HepG2 (cell line): ENCODE measurements around the gene MEF2D. TPM values are rescaled to one million over a fixed set of nuclear protein-coding genes. Genes with fewer than 3 reads are reported as not detected.

Source experiments
- NR1H2 ChIP-seq: sonication (generic); formaldehyde crosslinking; IDR thresholded peaks from 2 replicates; pipeline ENCODE4 v1.8.1; 2022; ENCODE audit warnings: low read depth, missing genetic modification reagents, borderline replicate concordance
- PCBP1 ChIP-seq: fragments of 200-400 bp; formaldehyde crosslinking; IDR thresholded peaks from 2 replicates; pipeline ENCODE4 v1.6.1; 2017; ENCODE audit warnings: mild to moderate bottlenecking, low read depth, low read length, borderline replicate concordance
- TSC22D2 ChIP-seq: sonication (generic); formaldehyde crosslinking; IDR thresholded peaks from 2 replicates; pipeline ENCODE4 v1.5.1; 2020; ENCODE audit warnings: missing genetic modification reagents, mild to moderate bottlenecking, borderline replicate concordance
- WIZ ChIP-seq: sonication (generic); formaldehyde crosslinking; IDR thresholded peaks from 2 replicates; pipeline ENCODE4 v1.5.1; 2020; ENCODE audit warnings: mild to moderate bottlenecking, missing genetic modification reagents
- polyA plus RNA-seq, 8 experiments: library from polyadenylated mRNA; depleted of rRNA in 3 of 8; stranded (reverse) in 7 of 8; unstranded in 1 of 8; fragments of >200 nt; fragmentation: Illumina TruSeq in 4 of 8; extraction: Trizol in 4 of 8; gene quantifications; 2 replicates each; pipeline versions ENCODE4 v1.2.1 to v1.2.3, GENCODE V29; 2011 to 2016; ENCODE audit warnings: low read depth in 4 of 8, missing spikeins in 1 of 8, mixed read lengths in 1 of 8; ENCODE audit not compliant: insufficient read depth in 1 of 8
- total RNA-seq, 5 experiments: library from RNA; depleted of rRNA; stranded (reverse); fragments of >200 nt; fragmentation: Illumina TruSeq; extraction: Trizol; gene quantifications; 2 replicates each; pipeline ENCODE4 v1.2.3, GENCODE V29; 2016; ENCODE audit warnings: low read depth in 1 of 5
- TF ChIP-seq, protein P1 (sequence below): sonication (generic); formaldehyde crosslinking; IDR thresholded peaks from 2 replicates; pipeline ENCODE4 v1.5.0; 2020; ENCODE audit warnings: missing genetic modification reagents
- TF ChIP-seq, protein P2 (sequence below): sonication (generic); formaldehyde crosslinking; IDR thresholded peaks from 2 replicates; pipeline ENCODE4 v1.4.0; 2020; ENCODE audit warnings: missing genetic modification reagents

Gene MEF2D
- total and polyA plus RNA-seq, 2 of the 13 experiments (the other 11 are each of a cell fraction or from before 2014, with no cell fraction given): 1.6 to 3.9 TPM

DNA sequence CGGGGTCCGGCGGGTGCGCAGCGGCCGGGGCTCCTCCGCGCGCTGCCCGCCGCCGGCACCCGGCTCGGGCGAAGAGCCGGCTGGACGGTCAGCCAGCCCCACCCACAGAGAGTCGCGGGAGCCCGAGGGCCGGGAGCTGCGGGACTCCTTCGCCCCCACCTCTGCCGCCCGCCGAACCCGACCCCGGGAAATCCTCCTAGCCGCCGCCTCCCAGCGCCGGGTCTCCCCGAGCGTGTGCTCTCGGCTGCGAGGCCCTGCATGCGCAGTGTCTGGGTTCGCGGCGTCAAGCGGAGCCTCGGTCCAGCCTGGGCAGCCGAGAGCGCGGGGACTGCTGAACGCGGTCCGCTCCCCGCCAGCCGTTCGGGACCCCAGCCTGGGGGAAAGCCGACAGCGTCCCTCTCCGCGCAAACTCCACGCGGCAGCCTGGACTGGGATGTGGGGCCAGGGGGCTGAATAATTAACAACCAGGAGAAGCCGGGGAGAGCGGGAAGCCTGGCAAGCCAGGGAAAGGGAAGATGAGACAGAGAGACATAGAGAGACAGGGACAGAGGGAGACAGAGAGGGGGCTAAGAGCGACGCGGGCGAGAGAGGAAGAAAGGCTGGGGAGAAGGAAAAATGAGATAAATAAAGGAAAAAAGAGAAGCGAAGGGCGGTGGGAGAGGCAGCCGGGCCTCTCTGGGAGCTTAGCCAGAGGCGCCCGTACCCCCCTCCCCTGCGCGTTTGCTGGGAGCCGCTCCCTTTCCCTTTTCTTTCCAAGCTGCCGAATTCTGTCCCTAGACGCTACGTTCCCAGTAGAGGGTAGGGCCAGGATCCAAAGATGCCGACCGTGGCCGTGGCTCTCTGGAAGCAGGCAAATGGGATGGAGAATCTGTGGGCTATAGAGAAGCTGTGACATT, 64.2 kb downstream of the MEF2D start (continued):
- TF ChIP-seq, protein P1, sequence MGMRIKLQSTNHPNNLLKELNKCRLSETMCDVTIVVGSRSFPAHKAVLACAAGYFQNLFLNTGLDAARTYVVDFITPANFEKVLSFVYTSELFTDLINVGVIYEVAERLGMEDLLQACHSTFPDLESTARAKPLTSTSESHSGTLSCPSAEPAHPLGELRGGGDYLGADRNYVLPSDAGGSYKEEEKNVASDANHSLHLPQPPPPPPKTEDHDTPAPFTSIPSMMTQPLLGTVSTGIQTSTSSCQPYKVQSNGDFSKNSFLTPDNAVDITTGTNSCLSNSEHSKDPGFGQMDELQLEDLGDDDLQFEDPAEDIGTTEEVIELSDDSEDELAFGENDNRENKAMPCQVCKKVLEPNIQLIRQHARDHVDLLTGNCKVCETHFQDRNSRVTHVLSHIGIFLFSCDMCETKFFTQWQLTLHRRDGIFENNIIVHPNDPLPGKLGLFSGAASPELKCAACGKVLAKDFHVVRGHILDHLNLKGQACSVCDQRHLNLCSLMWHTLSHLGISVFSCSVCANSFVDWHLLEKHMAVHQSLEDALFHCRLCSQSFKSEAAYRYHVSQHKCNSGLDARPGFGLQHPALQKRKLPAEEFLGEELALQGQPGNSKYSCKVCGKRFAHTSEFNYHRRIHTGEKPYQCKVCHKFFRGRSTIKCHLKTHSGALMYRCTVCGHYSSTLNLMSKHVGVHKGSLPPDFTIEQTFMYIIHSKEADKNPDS (CRISPR knock-in tag): no peak
- TF ChIP-seq WIZ (CRISPR knock-in tag) (no peak), NR1H2 (CRISPR knock-in tag) (no peak), PCBP1 (no peak), TSC22D2 (CRISPR knock-in tag) (no peak)
- TF ChIP-seq, protein P2, sequence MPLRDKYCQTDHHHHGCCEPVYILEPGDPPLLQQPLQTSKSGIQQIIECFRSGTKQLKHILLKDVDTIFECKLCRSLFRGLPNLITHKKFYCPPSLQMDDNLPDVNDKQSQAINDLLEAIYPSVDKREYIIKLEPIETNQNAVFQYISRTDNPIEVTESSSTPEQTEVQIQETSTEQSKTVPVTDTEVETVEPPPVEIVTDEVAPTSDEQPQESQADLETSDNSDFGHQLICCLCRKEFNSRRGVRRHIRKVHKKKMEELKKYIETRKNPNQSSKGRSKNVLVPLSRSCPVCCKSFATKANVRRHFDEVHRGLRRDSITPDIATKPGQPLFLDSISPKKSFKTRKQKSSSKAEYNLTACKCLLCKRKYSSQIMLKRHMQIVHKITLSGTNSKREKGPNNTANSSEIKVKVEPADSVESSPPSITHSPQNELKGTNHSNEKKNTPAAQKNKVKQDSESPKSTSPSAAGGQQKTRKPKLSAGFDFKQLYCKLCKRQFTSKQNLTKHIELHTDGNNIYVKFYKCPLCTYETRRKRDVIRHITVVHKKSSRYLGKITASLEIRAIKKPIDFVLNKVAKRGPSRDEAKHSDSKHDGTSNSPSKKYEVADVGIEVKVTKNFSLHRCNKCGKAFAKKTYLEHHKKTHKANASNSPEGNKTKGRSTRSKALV (CRISPR knock-in tag): peak; percentile 82
